ENCODE data around the gene DNAH10. TPM values are rescaled to one million over a fixed set of nuclear protein-coding genes. Genes with fewer than 3 reads are reported as not detected.
A peak's percentile ranks its signal among the peaks of the same experiment; 100 is the strongest.

Gene DNAH10
- polyA plus RNA-seq, 1 donor: 7.5 TPM

DNA sequence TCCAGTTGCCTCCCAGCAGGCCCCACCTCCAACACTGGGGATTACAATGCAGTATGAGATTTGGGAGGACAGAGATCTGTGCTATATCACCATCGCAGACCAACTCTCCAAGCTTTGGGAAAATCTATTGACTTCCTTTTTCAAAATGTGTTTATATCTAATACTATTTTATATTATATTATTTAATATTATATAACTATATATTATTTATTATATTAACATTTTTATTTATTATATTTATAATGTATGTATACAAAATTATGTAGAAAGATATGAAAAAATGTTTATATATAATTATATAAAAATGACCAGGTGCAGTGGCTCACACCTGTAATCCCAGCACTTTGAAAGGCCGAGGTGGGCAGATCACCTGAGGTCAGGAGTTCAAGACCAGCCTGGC, 36.4 kb downstream of the DNAH10 start:
- no peak for DNase-seq

DNA sequence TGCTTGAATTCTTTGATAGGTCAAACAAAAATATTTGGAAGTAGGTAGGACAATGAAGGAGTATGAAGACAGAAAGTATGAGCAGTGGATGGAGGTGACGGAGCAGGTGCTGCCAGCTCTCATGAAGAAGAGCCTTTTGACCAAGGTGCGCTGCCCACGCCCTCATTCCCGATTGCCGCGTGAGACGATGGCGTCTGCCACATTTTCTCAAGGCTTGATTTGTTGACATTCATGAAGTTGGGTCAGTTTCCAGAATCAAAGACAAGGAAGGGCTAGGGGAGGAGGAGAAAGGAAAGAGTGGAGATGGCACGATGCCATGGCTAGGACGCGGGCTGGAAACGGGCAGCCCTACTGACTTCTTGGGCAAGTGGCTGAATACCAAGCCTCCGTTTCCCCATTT, 37.1 kb downstream of the DNAH10 start:
- no peak for DNase-seq

DNA sequence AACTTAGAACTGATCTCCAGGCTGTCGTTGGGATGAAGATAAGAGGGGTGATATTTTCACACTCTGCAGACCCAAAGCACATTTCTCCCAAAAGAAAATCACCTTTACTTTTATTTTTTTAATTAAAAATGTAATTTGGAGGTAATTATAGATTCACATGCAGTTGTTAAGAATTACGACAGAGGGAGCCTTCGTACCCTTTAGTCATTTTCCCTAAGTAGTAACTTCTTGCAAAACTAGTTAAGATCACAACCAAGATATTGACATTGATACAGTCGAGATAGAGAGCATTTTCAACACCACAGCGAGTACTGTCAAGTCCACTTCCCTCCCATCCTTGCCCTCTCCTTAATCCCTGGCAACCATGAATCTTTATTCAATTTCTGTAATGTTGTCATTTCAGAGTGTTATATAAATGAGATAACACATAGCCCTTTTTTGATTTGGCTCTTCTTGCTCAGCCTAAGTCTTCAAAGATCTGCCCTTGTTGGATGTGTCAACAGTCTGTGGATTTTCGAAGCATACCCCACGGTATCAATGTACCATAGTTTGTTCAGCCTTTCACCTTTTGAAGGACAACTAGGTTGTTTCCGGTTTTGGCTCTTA, 39.6 kb downstream of the DNAH10 start:
- DNase-seq: no peak

DNA sequence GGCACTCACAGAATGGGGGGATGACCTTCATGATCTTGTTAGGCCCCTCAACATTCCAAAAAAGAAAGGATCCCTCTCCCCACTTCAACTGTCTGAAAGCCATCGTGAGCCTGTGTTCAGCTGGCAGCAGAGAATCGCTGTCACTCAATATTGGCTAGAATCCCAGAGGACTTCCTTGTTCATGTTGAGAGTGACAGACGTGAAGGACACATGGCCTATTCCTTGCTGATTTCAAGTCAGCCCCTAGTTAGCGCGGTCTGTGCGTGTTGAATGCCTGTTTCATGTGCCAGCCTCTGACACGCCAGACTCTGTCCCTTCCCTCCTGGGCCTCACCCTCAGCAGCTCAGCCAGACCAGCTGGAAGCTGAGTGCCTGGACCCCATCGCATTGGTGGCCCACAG, 43.1 kb downstream of the DNAH10 start:
- no peak for DNase-seq

DNA sequence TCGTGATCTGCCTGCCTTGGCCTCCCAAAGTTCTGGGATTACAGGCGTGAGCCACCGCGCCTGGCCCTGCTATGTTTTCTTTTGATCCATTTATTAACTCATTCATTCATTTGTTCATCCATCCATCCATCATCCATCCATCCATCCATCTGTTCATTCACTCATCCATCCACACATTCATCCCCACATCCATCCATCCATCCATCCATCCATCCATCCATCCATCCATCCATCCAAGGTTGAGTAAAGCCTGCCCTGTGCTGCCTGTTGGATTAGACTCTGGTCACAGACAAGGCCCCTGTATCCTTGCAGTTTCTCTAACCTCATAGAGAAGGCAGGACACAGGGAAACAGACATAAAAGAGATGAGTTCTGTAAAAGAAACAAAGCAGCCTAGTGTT, 44.9 kb downstream of the DNAH10 start:
- no peak for DNase-seq

DNA sequence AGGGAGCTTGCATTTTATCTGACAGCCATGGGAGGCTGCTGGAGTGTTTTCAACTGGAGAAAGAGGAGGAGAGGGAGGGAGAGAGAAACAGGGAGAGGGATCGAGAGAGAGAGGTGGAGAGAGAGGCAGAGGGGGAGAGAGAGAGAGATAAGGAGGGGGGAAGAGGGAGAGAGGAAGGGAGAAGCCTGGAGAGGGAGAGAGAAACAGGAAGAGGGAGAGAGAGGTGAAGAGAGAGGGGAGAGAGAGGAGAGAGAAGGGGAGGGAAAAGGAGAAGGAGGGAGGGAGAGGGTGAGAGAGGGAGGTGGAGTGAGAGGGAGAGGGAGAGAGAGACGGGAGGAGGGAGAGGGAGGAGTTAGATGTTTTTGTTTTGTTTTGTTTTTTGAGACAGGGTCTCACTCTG, 45.6 kb downstream of the DNAH10 start:
- peak; percentile 43 for DNase-seq

DNA sequence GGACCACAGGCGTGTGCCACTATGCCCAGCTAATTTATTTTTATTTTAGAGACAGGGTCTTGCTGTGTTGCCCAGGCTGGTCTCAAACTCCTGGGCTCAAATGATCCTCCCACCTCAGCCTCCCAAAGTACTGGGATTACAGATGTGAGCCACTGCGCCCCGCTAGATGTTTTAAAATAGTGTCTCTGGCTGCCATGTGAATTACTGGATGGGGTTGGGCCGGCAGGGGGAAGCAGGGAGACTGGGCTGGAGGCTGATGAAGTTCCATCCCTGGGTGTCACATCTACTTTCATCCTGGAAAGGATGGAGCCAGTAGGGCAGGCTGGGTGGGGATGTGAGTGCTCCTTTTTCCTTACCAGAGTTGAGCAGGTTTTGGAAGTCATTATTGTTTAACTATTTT, 46.1 kb downstream of the DNAH10 start:
- no peak for DNase-seq

DNA sequence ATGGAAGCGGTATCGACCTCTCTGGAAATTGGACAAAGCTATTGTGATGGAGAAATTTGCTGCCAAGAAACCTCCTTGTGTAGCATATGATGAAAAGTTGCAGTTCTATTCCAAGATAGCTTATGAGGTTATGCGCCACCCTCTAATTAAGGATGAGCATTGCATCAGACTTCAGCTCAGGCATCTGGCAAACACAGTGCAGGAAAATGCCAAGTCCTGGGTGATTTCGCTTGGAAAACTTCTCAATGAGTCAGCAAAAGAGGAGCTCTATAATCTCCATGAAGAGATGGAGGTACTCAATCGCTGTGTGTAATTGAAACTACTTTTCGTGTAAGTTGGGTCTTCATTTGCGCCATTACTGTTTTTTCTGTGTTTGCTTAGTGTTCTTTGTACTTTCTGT, 51.2 kb downstream of the DNAH10 start:
- no peak for DNase-seq

DNA sequence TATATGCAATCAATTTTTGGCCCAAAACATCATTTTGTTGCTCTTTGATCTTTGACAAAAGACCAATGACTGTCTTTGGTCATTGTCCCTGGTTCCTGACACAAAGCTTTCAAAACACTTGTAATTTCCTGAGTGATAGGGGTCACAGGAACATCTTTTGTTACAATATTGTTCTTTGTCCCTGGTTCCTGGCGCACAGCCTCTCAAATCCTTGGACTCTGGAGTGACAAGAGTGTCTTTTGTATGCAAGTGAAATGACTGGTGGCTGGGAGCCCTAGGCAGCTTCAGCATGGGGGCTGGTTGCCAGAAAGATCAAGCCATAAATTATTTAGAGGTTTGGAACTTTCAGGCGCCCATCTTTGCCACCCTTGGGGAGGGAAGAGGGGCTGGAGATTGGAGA, 53.9 kb downstream of the DNAH10 start:
- DNase-seq: no peak

DNA sequence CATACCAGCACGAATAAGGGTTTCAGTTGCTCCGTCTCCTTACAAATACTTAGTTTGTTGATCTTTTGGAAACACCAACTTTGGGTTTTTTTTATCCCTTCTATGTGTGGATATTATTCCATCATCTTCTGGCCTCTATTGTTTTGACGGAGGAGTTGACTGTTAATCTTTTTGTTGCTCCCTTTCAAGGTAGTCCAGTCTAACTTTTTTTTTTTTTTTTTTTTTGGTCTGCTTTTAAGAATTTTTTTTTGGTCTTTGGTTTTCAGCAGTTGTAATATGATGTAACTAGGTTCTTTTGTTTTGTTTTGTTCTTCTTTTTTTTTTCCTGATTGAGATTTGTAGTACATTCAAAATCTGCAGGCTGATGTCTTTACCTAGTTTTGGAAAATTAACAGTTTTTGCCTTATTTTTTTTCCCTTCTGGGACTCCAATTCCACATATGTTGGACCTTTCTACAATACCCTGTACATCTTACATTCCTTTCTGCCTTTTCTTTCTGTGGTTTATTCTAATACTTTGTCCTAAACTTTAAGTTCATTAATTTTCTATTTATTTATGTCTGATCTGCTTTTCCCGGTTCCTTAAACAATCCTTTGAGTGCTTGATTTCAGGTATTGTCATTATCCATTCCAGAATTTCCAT, 54.9 kb downstream of the DNAH10 start:
- no peak for DNase-seq

DNA sequence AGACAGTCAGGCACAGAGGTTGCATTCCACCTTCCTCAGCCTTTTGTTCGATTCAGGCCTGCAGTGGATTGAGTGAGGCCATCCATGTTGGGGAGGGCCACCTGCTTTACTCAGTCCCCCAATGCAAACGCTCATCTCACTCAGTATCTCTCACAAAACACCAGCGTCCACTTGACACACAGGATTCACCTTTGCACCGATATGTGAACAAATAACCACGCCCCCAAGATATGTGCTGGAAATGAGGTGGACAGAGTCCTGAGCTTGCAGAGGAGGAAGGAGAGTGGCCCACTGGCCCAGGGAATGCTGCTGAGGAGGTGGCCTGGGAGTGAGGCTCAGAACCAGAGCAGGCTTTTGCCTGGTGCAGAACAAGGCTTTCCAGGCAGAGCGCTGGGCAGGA, 60.7 kb downstream of the DNAH10 start:
- no peak for DNase-seq

DNA sequence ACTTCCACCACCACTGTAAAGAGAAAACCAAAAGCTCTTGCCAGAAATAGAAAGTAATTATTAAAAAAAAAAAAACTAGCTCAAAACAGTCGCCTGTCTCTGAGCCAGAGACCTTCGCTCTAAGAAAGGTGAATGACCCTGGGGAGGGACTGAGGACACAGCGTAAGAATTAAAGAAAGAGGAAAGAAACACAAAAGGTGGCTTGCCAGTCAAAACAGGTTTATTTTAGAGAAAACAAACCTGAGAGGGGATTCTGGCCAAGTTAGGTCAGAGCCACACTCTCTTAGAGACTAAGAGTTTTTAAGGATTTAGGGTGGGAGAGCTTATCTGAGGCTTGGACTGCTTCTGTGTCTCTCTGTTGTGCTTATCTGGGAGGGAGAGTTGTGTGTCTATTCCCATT, 66.0 kb downstream of the DNAH10 start:
- DNase-seq: no peak

DNA sequence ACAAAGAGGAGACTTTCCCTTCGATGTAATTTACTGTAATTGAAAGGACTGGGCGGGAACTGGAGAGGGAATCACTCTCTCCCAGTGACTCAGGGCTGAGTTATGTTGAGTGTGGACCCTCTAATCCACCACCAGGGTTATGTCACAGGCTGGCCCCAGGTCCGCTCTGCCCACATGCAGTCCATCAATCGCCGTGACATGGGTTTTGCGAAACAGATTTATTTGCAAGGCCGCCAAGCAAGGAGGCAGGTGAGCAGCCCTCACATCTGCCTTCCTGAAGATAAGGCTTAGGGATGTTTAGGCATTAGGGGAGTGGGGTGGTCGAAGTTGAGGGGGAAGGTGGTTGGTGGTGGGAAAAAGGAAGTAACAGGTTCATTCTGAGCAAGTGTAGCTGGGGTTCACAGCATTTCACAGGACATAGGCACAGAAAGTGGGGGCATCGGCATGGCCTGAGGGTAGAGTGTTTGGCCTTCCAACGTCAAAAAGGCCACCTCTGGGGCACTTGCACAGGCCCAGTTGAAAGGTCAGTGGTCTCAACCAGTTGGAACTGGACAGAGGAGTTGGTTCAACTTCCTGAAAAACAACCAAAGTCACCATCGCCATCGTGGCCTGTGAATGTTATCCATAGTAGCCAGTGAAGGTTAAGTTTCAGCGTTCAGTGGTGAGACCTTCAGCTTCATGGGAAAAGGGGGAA, 66.9 kb downstream of the DNAH10 start:
- DNase-seq: no peak

DNA sequence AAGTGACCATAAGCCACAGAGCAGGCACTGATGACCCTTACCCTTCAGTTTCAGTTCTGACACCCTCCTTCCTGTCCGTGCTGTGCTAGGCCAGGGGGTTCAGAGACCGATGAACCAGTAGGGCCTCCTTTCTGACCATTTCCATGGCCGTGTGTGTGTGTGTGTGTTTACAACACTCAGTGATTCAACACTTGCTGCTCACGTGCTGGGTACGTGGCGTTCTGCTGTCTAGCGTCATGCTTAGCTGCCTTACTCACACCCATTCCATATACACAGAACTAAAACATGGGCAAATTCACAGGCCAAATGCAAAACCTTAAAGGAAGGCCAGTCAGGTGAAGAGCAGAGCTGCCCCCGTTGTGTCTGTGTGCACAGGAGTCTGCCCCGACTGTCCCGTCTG, 67.5 kb downstream of the DNAH10 start:
- no peak for DNase-seq

DNA sequence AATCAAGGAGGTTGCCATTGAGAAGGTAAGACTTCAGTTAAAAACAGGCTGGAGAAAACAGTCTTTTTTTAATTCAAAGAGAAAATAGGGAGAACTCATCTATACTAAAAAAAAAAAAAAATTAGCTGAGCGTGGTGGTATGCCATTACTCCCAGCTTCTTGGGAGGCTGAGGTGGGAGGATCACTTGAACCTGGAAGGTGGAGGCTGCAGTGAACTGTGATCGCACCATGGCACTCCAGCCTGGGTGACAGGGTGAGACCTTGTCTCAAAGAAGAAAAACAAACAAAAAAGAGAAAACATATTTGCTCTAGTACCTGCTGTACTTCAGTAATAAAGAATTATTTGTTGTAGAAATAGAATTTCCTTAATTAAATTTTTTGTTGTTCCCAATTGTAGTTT, 68.6 kb downstream of the DNAH10 start:
- no peak for DNase-seq

DNA sequence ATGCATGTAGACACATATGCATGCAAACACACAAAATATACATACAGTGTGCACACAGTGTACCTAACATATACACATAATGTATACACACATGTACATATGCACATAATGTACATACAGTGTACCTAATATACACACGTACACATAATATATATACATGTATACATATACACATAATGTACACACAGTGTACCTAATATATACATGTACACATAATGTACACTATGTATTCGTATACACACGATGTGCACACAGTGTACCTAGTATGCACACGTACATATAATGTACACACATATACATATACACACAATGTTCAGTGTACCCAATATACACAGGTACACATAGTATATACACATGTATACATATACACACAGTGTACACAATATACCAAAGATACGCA, 70.0 kb downstream of the DNAH10 start:
- DNase-seq: no peak

DNA sequence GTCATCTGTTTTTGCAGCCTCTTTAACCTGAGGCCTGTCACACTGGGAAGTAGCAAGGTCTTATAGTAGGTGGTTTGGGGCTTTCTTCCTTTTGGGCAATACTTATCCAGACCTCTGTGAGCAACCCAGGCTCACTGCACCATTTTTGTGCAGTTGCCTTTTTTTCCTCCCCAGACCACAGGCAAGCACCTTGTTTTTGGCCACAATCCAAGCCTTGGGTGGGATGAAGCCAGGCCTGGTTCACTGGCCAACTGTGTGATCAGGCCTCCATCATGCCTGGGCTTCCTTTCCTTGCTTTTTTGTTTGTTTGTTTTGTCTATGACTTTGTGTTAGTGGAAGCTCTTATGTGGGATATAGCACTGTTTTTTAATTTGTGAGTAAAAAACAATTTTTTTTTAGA, 71.7 kb downstream of the DNAH10 start:
- DNase-seq: no peak

DNA sequence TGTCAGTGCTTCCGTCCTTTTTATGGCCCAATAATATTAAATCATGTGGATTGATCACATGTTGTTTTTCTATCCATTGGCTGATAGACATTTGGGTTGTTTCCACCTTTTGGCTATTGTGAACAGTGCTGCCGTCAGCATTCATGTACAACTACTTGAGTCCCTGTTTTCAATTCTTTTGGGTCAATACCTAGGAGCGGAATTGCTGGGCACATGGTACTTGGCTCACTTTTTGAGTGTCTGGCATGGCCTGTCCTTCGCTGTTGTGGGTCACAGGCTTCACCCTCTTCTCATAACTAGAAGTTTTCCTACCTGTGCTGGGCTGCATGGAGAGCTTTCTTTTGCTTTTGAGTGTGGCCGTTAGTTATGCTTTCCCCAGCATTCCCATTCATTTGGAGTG, 72.7 kb downstream of the DNAH10 start:
- no peak for DNase-seq

DNA sequence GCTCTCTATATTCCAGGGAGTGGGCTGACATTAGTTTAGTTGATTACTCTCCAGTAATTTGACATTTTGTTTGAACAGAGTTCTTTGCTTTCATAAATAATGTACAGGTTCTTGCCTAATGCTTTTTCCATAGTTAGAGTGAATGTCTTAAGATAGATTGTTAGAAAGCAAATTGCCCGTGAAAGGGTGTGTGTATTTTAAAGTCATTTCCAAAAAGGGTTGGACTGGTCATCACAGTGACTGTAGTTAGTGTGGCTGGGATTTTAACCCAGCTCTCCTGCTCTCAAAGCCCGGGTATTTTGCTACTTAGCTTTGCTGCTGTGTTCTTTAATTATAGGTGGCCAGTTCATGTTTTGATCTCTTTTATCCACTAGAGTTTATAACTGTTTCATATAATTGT, 74.2 kb downstream of the DNAH10 start:
- DNase-seq: no peak

DNA sequence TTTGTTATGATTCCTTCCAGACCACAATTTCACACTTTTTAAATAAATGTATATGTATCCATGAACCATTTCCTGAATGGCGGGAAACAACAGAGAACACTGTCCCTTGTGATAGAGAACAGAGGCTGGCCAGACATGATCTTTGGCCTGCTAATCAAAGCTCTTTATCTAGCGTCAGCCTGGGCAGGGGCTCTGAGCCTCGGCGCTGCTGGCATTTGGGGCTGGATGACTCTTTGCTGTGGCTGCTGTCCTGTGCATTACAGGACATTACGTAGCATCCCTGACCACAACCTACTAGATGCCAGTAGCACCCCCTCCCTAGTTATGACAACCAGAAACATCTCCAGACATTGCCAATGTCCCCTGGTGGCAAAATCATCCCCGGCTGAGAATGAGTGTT, 77.7 kb downstream of the DNAH10 start:
- DNase-seq: no peak

DNA sequence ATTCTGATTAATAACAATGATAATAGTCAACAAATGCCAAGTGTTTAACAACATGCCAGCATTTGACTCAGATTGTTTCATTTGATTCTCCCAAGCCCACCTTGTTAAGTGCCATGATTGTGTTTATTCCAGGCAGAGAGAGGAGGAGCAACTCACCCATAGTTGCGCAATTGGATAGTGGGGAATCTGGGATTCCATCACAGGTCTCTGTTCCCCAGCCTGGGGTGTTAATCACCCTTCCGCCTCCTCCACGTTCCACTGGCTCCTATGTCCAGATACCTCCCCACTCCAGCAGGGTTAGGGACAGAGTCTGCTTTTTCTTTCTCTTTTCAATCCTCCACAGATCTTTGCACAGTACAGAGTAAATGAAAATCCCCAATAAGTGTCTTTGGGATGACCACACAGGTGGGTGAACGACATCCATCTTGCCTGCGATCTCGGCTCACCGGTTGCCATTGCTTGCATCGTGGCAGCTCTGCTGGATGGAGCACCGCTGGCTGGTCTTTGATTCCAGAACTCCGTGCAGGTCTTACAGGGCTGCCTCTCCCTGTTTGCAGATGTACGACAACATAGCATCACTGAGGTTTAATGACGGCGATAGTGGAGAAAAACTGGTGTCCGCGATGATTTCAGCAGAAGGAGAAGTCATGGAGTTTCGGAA, 78.8 kb downstream of the DNAH10 start:
- DNase-seq: no peak

DNA sequence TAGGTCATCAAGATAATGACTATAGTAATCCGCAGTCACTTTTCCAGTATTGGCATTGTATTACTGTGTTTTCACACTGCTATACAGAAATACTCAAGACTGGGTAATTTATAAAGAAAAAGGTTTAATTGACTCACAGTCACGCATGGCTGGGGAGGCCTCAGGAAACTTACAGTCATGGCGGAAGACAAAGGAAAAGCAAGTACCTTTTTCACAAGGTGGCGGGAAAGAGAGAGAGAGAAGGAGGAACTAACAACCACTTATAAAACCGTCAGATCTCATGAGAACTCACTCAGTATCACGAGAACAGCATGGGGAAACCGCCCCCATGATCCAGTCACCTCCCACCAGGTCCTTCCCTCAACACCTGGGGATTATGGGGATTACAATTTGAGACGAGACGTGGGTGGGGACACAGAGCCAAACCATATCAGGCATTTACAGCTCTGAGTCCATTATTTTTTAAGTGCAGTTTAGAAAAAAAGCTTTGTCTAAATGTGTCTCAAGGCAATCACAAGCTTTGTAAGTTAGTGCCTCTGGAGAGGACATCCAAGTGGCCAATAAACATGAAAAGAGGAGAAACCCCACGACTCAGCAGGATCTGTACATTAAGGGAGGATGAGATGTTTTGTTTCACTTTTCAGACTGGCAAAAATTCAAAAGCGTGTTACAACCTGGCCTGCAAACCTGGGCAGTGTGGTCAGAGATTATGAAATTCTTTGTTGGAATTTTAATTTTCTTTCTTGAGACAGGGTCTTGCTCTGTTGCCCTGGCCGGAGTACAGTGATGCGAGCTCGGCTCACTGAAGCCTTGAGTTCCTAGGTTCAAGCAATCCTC, 82.0 kb downstream of the DNAH10 start:
- DNase-seq: no peak
